Adrenal gland (tissue), 5 donors: ENCODE measurements around the gene ASAH2.

Source experiments
- CTCF ChIP-seq, 6 experiments: fragments of 450-650 bp in 4 of 6; fragments of 200-600 bp in 2 of 6; sonication (generic) in 1 of 6; IDR thresholded peaks; 1 replicate in 5 of 6; 2 replicates in 1 of 6; pipeline versions ENCODE4 v1.5.1 to v1.8.0; 2016 to 2021; ENCODE audit warnings: antibody characterized with exemption in 6 of 6, mild to moderate bottlenecking in 2 of 6, moderate library complexity in 1 of 6
- POLR2A ChIP-seq, 2 donors: fragments of 450-650 bp; IDR thresholded peaks; one replicate each; pipeline ENCODE4 v1.6.1; 2017; ENCODE audit warnings: antibody characterized with exemption in 2 of 2, mild to moderate bottlenecking in 2 of 2, moderate library complexity in 1 of 2
- donor health status: DM: no; HTN: no; CAD: no.

DNA sequence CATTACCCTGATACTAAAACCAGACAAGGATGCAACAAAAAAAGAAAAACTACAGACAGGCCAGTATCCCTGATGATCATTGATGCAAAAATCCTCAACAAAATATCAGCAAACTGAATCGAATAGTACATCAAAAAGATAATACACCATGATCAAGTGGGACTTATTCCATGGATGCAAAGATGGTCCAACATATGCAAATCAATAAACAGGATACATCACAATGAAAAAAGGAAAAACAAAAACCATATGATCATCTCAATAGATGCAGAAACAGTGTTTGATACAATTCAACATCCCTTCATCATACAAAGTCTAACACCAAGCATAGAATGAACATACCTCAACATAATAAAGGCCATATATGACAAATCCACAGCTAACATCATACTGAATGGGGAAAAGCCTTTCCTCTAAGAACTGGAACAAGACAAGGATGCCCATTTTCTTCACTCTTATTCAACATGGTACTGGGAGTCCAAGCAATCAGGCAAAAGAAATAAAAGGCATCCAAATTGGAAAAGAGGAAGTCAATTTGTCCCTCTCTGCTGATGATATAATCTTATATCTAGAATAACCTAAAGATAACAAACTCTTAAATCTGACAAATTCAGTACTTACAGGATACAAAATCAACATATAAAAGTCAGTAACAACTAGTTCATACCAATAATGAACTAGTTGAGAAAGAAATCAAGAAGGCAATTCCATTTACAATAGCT, 48.8 kb upstream of the ASAH2 start:
- TF ChIP-seq CTCF (IDR thresholded peaks at IDR 0.05) (no peak), POLR2A (IDR thresholded peaks at IDR 0.05) (no peak)
